Kidney (tissue), 14 donors: ENCODE results near the gene SMG5. TPM values are rescaled to one million over a fixed set of nuclear protein-coding genes. Genes with fewer than 3 reads are reported as not detected.
"Not testable (repeated sequence)": the region's sequence is repeated elsewhere in the genome, so short reads cannot be mapped to it uniquely, and the experiment has no call there.

Source experiments
- DNase-seq, 5 donors: peaks; one replicate each; pipeline ENCODE4 v3.0.0-alpha.2; 2013 to 2020
- FAIRE-seq: peaks from 2 replicates; lab custom pipeline; 2012; peaks lifted over from hg19 to GRCh38; lab: Jason Lieb, UNC
- H3K27ac ChIP-seq, 2 donors: one replicate each; pipeline ENCODE4 v1.7.0; 2013; ENCODE audit warnings: low read depth in 2 of 2, low read length in 2 of 2, inconsistent platforms in 1 of 2
- H3K27me3 ChIP-seq: one replicate; pipeline ENCODE4 v1.7.1; 2013; ENCODE audit warnings: low read length, inconsistent platforms; ENCODE audit not compliant: control insufficient read depth, insufficient read depth
- H3K36me3 ChIP-seq, 3 donors: one replicate each; pipeline versions ENCODE4 v1.7.0 to v1.7.1; 2013; ENCODE audit warnings: low read length in 3 of 3, control low read depth in 1 of 3, inconsistent platforms in 1 of 3; ENCODE audit not compliant: insufficient read depth in 3 of 3, control insufficient read depth in 2 of 3
- H3K4me1 ChIP-seq, 3 donors: one replicate each; pipeline versions ENCODE4 v1.7.0 to v1.7.1; 2013; ENCODE audit warnings: low read length in 3 of 3, inconsistent platforms in 1 of 3, low read depth in 1 of 3; ENCODE audit not compliant: control insufficient read depth in 2 of 3, insufficient read depth in 2 of 3
- H3K4me3 ChIP-seq, 3 donors: one replicate each; pipeline versions ENCODE4 v1.7.0 to v1.8.1; 2013; ENCODE audit warnings: low read length in 3 of 3, control low read depth in 1 of 3, inconsistent platforms in 1 of 3
- H3K9ac ChIP-seq, 3 donors: one replicate each; pipeline versions ENCODE4 v1.7.0 to v1.7.1; 2013; ENCODE audit warnings: low read length in 3 of 3, control low read depth in 1 of 3, inconsistent platforms in 1 of 3
- H3K9me3 ChIP-seq, 3 donors: one replicate each; pipeline versions ENCODE4 v1.7.0 to v1.7.1; 2013; ENCODE audit warnings: low read length in 3 of 3, control low read depth in 1 of 3, inconsistent platforms in 1 of 3; ENCODE audit not compliant: control insufficient read depth in 2 of 3, insufficient read depth in 1 of 3
- intact Hi-C: fragments of 100-400 bp; cut with DNase I; formaldehyde crosslinking; loops from one replicate; pipeline ENCODE4 v1.11.1; 2022
- polyA plus RNA-seq: library from polyadenylated mRNA; stranded (reverse); fragments of 350-450 nt; fragmentation: Illumina TruSeq; extraction: RNeasy Lipid Tissue Mini Kit (QIAGEN cat#74804); gene quantifications from one replicate; pipeline ENCODE4 v1.2.3, GENCODE V29; 2014; ENCODE audit warnings: low read depth, low replicate concordance; ENCODE audit not compliant: insufficient read depth
- total RNA-seq: library from RNA; stranded (reverse); fragmentation: NEBNext Ultra II Directional; extraction: Animal tissue kit (Norgen Biotek cat#: 25700); gene quantifications from one replicate; pipeline ENCODE4 v1.2.1, GENCODE V29; 2021
- TF ChIP-seq, protein P1 (sequence below): IDR thresholded peaks from 3 replicates; pipeline ENCODE4 v1.5.1; 2012; ENCODE audit warnings: mild to moderate bottlenecking, moderate library complexity, borderline replicate concordance; ENCODE audit not compliant: insufficient read depth; ENCODE audit errors: extremely low read depth
- donor health status: control.
- donor health status: control.
- donor health status: control.
- donor health status: control.
- donor health status: control.
- donor health status: DM: yes; HTN: yes; CAD: no.
- donor health status: Normal renal cell carcinoma (clear cell type).

Gene SMG5
- total and polyA plus RNA-seq, 2 donors from 2014 or later, result 46.1 to 69.5 TPM

DNA sequence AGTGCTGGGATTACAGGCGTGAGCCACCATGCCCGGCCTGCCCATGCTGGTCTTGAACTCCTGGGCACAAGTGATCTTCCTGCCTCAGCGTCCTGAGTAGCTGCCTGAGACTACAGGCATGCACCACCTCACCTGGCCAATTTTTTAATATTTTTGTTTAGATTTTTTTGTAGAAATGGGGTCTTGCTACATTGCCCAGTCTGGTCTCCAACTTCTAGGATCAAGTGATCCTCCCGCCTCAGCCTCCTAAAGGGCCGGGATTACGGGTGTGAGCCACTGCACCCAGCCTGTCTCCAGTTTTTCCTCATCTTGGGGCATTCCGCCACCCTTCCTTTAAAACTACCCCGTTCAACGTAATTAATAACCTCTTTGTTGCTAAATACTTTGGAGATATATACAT is 62.4 kb downstream of the SMG5 start:
- Histone ChIP-seq H3K36me3 (peaks cover 3 to 27% (median 16%) of the 10 kb centered on the region in 3 donors), H3K27me3 (no peaks in the 10 kb centered on the region), H3K9ac (no peak overlapping the region), H3K9me3 (no peaks in the 10 kb centered on the region), H3K27ac (no peak overlapping the region), H3K4me3 (no peak overlapping the region), H3K4me1 (peaks cover 0 to 5% (median 2%) of the 10 kb centered on the region in 3 donors)
- DNase-seq, result no peak
- no peak for FAIRE-seq
- intact Hi-C loops, result loop anchor here (5.0 kb wide), 1 partner anchor 128 kb away; no protein-coding TSS in a partner anchor
- TF ChIP-seq, protein P1, sequence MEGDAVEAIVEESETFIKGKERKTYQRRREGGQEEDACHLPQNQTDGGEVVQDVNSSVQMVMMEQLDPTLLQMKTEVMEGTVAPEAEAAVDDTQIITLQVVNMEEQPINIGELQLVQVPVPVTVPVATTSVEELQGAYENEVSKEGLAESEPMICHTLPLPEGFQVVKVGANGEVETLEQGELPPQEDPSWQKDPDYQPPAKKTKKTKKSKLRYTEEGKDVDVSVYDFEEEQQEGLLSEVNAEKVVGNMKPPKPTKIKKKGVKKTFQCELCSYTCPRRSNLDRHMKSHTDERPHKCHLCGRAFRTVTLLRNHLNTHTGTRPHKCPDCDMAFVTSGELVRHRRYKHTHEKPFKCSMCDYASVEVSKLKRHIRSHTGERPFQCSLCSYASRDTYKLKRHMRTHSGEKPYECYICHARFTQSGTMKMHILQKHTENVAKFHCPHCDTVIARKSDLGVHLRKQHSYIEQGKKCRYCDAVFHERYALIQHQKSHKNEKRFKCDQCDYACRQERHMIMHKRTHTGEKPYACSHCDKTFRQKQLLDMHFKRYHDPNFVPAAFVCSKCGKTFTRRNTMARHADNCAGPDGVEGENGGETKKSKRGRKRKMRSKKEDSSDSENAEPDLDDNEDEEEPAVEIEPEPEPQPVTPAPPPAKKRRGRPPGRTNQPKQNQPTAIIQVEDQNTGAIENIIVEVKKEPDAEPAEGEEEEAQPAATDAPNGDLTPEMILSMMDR, result no peak

DNA sequence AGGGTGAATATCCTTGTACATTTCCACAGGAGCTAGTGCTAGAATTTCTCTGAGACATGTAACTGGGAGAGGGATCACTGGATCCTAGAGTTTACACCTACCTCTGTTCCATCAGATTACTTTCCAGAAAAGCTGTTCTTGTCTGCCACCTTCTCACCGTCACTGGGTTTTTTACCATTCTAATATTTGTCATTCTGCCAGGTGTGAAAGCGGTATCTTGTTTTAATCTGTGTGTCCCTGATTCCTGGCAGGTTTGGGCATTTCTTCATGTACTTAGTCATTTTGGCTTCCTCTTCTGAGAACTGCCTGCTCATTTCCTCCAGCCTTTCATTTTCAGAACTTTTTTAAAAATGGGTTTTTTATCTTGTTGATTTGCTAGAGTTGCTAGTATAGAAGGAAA is 64.8 kb downstream of the SMG5 start:
- H3K4me3 ChIP-seq, result no peak overlapping the region
- intact Hi-C loops, result no loop called here
- no peak for DNase-seq
- FAIRE-seq, result no peak
- H3K4me1 ChIP-seq, result peaks cover 0 to 5% (median 5%) of the 10 kb centered on the region in 3 donors
- TF ChIP-seq, protein P1, result no peak
- H3K27ac ChIP-seq, result peak overlapping the region in 1 of 2 donors; percentile 20
- no peaks in the 10 kb centered on the region for H3K9me3 ChIP-seq
- H3K36me3 ChIP-seq, result peaks cover 6 to 17% (median 8%) of the 10 kb centered on the region in 3 donors
- no peaks in the 10 kb centered on the region for H3K27me3 ChIP-seq
- no peak overlapping the region for H3K9ac ChIP-seq

DNA sequence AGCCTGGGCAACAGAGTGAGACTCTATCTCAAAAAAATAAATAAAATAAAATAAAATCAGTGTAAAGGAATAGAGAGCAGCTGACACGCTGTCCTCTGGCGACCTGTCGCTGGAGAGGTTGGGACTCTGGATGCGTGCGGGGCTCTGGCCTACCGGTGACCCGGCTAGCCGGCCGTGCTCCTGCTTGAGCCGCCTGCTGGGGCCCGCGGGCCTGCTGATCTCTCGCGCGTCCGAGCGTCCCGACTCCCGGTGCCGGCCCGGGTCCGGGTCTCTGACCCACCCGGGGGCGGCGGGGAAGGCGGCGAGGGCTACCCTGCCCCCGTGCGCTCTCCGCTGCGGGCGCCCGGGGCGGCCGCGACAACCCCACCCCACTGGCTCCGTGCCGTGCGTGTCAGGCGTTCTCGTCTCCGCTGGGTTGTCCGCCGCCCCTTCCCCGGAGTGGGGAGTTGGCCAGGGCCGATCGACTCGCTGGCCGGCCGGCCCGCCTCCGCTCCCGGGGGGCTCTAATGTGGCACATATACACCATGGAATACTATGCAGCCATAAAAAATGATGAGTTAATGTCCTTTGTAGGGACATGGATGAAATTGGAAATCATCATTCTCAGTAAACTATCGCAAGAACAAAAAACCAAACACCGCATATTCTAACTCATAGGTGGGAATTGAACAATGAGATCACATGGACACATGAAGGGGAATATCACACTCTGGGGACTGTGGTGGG is 66.1 kb downstream of the SMG5 start:
- peaks cover 2 to 11% (median 10%) of the 10 kb centered on the region in 3 donors for H3K4me1 ChIP-seq
- not testable (repeated sequence) for H3K27ac ChIP-seq

DNA sequence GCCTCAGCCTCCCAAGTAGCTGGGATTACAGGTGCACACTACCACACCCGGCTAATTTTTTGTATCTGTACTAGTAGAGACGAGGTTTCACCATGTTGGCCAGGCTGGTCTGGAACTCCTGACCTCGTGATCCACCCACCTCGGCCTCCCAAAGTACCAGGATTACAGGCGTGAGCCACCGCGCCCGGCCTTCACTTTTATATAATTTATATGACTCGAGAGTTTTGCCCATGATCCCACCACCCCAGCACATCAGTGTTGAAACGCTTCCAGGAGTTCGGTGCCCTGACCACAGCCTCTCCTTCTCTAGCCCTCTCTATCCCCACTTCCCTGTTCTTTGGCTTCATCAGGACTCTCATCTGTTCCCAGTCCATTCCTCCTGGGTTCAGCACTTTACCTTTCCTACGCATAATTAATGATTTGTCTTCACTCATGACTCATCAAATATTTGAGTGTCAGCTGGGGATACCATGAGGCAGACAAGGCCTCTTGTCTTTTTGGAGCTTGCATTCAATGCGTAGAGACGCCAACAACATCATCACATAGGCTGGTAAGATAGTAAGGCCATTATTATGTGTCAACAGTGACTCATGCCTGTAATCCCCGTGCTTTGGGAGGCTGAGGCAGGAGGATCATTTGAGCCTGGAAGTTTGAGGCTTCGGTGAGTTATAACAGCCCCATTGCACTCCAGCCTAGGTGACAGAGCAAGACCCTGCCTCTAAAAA is 68.4 kb downstream of the SMG5 start:
- FAIRE-seq, result no peak
- intact Hi-C loops, result no loop called here
- H3K9me3 ChIP-seq, result no peaks in the 10 kb centered on the region
- H3K9ac ChIP-seq, result no peak overlapping the region
- no peaks in the 10 kb centered on the region for H3K27me3 ChIP-seq
- H3K4me3 ChIP-seq, result peak overlapping the region in 1 of 3 donors; percentile 21
- peaks cover 2 to 11% (median 10%) of the 10 kb centered on the region in 3 donors for H3K4me1 ChIP-seq
- TF ChIP-seq, protein P1, result no peak
- no peak for DNase-seq
- no peak overlapping the region for H3K27ac ChIP-seq
- peaks cover 3 to 21% (median 13%) of the 10 kb centered on the region in 3 donors for H3K36me3 ChIP-seq

More for the DNA sequence above, 66.1 kb downstream of the SMG5 start:
- peak; percentile 99 for FAIRE-seq
- H3K4me3 ChIP-seq, DNase-seq, H3K27me3 ChIP-seq, intact Hi-C loops, H3K9ac ChIP-seq, H3K9me3 ChIP-seq: not testable (repeated sequence)
- H3K36me3 ChIP-seq, result peaks cover 4 to 12% (median 7%) of the 10 kb centered on the region in 3 donors
